HG02678 (cell line): ENCODE measurements around the gene FLRT2.

Experiments
- ATAC-seq: cut with Tn5 transposase; IDR thresholded peaks from one replicate; pipeline ENCODE4 v1.9.1; 2021; ENCODE audit warnings: mild to moderate bottlenecking, moderate library complexity; ENCODE audit not compliant: unreplicated experiment

The FLRT2 gene

DNA sequence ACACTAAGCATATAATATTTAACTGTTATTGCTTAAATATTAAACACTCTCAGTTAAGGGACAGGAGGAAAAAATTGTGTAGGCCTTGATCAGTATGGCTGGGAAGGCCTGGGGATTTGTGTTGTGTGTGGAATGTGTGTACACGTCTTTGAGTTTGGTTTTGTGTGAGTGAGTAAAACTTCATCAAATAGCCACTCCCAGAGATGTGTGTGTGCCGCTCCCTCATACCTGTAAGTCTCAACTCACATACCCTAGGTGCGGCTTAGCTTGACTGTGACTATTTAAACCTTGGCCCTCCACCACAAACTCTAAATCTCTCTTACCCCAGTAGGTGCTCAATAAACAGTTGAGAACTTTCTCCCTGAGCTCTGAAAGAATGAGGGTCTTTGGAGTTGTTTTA, 64.3 kb downstream of the FLRT2 start:
- ATAC-seq = no peak

- ATAC-seq = no peak
Observed at GRCh38 chr14:85595981-85596380, 66.0 kb downstream of the FLRT2 start.

DNA sequence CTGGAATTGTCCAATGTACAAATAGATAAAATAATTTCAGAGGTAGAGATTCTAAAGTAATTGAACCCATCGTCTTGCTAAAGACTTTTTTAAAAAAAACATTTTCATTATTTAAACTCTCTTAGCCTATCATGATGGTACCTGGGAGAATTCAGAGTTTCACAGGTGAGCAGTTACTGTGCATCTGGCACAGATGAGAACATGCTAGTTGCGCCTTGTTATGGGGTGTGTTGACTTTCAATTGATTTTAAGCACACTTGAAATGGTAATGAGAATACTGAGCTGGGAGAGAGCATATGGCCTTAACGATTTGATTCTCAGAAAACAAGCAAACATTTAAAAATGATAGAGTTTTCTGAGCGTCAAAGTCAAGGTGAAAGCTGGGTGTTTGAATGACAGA, 66.6 kb downstream of the FLRT2 start:
- no peak for ATAC-seq

GRCh38 chr14:85597701-85598100, 67.8 kb downstream of the FLRT2 start:
- ATAC-seq = no peak

- ATAC-seq = no peak
Observed at GRCh38 chr14:85599939-85600338, 70.0 kb downstream of the FLRT2 start.

GRCh38 chr14:85601246-85601645, 71.3 kb downstream of the FLRT2 start:
- no peak for ATAC-seq

- ATAC-seq = no peak
Observed at GRCh38 chr14:85601690-85602089, 71.7 kb downstream of the FLRT2 start.

DNA sequence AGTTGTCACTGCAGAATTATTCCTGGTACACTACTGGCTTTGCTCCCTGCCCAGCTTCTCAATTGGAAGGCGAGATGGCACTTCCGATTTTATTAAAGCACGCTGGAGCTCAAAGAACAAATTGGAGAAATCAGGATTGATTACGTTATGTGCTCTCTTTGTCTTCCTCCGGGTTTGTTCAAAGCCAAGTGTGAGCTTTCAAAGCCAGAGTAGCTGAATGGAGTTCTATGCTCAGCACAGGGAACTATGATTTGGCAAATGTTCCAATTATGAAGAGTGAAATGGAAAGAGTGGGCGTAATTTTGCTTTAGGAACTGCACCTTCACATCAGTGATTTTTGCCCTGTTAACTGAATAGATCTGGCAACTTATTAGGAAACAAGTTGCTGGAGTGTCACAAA, 72.4 kb downstream of the FLRT2 start:
- ATAC-seq = no peak

GRCh38 chr14:85604021-85604420, 74.1 kb downstream of the FLRT2 start:
- no peak for ATAC-seq

- ATAC-seq = no peak
Observed at GRCh38 chr14:85604714-85605113, 74.8 kb downstream of the FLRT2 start.

- no peak for ATAC-seq
Observed at GRCh38 chr14:85607651-85608081, 77.7 kb downstream of the FLRT2 start.

DNA sequence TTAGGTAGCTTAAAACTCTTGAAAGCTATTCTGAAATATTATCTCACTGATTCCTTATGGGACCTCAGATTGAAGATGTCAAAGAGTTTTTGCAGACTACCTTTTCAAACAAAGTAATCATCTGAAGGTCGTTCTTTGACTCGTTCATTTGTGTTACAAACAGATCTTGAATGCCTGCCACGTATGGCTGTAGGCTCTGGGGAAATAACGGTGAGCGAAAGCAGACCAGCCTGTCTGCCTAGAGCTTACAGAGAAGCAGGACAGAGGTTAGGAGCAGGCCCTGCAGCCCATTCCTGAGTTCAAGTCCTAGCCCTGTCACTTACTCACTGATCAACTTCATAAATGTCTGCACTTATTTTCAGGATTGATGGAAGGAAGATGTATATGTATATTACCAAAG, 83.6 kb downstream of the FLRT2 start:
- no peak for ATAC-seq

GRCh38 chr14:85616386-85616885, 86.5 kb downstream of the FLRT2 start:
- no peak for ATAC-seq

GRCh38 chr14:85616886-85617285, 86.9 kb downstream of the FLRT2 start:
- ATAC-seq = no peak

DNA sequence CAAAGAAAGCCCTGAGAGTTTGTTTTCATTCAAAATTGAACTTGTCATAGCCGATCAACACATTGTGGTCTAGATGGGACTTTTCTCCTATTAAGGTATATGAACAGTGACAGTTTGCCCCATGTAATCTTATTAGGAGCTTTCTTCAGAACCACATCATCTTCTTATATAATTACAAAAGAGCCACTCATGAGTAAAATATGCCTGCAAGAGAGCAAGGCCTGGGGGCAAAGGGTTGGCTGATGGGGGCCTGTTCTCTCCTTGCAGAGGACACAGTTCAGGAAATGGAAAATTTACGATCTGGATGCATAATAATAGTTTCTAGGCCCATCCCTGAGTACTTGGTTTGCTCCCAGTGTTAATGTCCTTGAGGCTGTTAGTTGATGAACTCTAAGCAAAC, 87.8 kb downstream of the FLRT2 start:
- no peak for ATAC-seq

DNA sequence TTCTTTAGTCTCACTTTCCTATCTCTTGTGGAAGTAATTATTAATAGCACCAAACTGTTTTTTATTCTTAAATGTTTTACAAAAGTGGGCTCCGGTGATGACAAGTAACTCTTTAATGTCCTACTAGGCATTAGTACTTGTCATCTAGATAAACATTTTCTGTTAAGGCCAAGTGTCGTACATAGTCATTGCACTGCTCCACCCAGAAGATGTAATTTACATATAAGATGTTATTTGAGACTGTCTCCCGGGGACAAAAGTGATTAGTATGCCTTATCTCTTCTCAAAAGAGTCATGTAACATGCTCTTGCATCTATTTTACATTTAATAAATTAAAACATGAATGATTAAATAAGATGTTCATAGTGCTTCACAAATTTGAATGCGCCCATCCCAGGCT, 88.4 kb downstream of the FLRT2 start:
- no peak for ATAC-seq

DNA sequence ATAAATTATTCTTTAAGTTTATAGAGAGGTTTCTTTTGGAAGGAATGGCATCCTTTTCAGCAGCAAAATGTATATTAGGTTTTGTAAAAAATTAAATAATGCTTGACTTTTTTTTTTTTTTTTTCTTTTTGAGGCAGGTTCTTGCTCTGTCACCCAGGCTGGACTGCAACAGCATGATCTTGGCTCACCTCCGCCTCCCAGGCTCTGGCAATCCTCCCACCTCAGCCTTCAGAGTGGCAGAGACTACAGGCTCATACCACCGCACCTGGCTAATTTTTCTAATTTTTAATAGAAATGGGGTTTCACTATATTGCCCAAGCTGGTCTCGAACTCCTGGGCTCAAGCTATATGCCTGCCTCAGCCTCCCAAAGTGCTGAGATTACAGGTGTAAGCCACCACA, 89.0 kb downstream of the FLRT2 start:
- no peak for ATAC-seq

GRCh38 chr14:85619851-85620250, 89.9 kb downstream of the FLRT2 start:
- no peak for ATAC-seq

- no peak for ATAC-seq
Observed at GRCh38 chr14:85620947-85621346, 91.0 kb downstream of the FLRT2 start.

- ATAC-seq = no peak
Observed at GRCh38 chr14:85622106-85622505, 92.2 kb downstream of the FLRT2 start.

GRCh38 chr14:85622986-85623685, 93.2 kb downstream of the FLRT2 start:
- no peak for ATAC-seq

GRCh38 chr14:85625925-85626585, 96.1 kb downstream of the FLRT2 start:
- no peak for ATAC-seq

- no peak for ATAC-seq
Observed at GRCh38 chr14:85634205-85634604, 104.3 kb downstream of the FLRT2 start.
